Heart right ventricle (tissue), 16 donors: ENCODE results near the gene CDK6. TPM values are rescaled to one million over a fixed set of nuclear protein-coding genes. Genes with fewer than 3 reads are reported as not detected.

Experiments
- ATAC-seq, 8 donors: fragments of 200-7000 bp; cut with Tn5 transposase; one replicate each; pipeline ENCODE4 v1.9.1; 2020; ENCODE audit warnings: mild to moderate bottlenecking in 8 of 8, moderate library complexity in 8 of 8, moderate number of reproducible peaks in 1 of 8
- DNase-seq, 2 donors: peaks; one replicate each; pipeline ENCODE4 v3.0.0-alpha.2; 2020
- H3K27ac ChIP-seq, 10 donors: fragments of 200-600 bp; sonication (generic) in 2 of 10; one replicate each; pipeline versions ENCODE4 v1.5.0 to v1.8.0; 2020 to 2022; ENCODE audit warnings: mild to moderate bottlenecking in 3 of 10
- H3K27me3 ChIP-seq, 7 donors: fragments of 200-600 bp; one replicate each; pipeline ENCODE4 v1.8.0; 2021 to 2022; ENCODE audit warnings: mild to moderate bottlenecking in 2 of 7
- H3K36me3 ChIP-seq, 9 donors: fragments of 200-600 bp; sonication (generic) in 1 of 9; one replicate each; pipeline versions ENCODE4 v1.5.0 to v1.8.0; 2020 to 2022; ENCODE audit warnings: mild to moderate bottlenecking in 2 of 9
- H3K4me1 ChIP-seq, 9 donors: fragments of 200-600 bp; sonication (generic) in 1 of 9; one replicate each; pipeline versions ENCODE4 v1.5.0 to v1.8.0; 2020 to 2022; ENCODE audit warnings: mild to moderate bottlenecking in 4 of 9
- H3K4me3 ChIP-seq, 10 donors: fragments of 200-600 bp; sonication (generic) in 2 of 10; one replicate each; pipeline versions ENCODE4 v1.5.0 to v1.8.0; 2020 to 2022; ENCODE audit warnings: mild to moderate bottlenecking in 7 of 10, moderate library complexity in 2 of 10
- H3K9me3 ChIP-seq, 11 donors: fragments of 200-600 bp in 10 of 11; sonication (generic) in 2 of 11; one replicate each; pipeline versions ENCODE4 v1.5.0 to v1.8.0; 2013 to 2022; ENCODE audit warnings: mild to moderate bottlenecking in 2 of 11, control low read depth in 1 of 11, moderate library complexity in 1 of 11
- CTCF ChIP-seq, 9 donors: fragments of 200-600 bp; sonication (generic) in 2 of 9; IDR thresholded peaks; one replicate each; pipeline versions ENCODE4 v1.5.0 to v1.8.0; 2021 to 2022; ENCODE audit warnings: antibody characterized with exemption in 9 of 9, mild to moderate bottlenecking in 5 of 9, moderate library complexity in 1 of 9
- WGBS, 2 donors: extraction: QIAGEN DNeasy Blood & Tissue Kit; methylation state at CpG; one replicate each; pipeline ENCODE4 v1.1.7; 2013; ENCODE audit warnings: inconsistent platforms in 1 of 2; 5-methylcytosine and 5-hydroxymethylcytosine counted together
- intact Hi-C, 10 donors: fragments of 100-400 bp; cut with DNase I; formaldehyde crosslinking; loops; one replicate each; pipeline versions ENCODE4 v1.11.1 to v1.14.2; 2022
- polyA plus RNA-seq, 2 donors: library from polyadenylated mRNA; stranded (reverse); fragments of 200-250 nt; gene quantifications; one replicate each; pipeline ENCODE4 v1.2.3, GENCODE V29; 2013
- total RNA-seq, 10 donors: library from RNA; stranded (reverse); fragmentation: NEBNext Ultra II Directional in 3 of 10; extraction: Animal tissue kit (Norgen Biotek cat#: 25700) in 3 of 10; gene quantifications; one replicate each; pipeline versions ENCODE4 v1.2.1 to v1.2.4, GENCODE V29; 2021 to 2023
- donor health status: Arrhythmogenic right ventricular cardiomyopathy.
- donor health status: ischemic (EF 13 %, LVEDD 7.1; RV severe dilation, severe dysfunction).
- donor health status: healthy with polysubstance abuse.
- donor health status: DM: no; HTN: yes; CAD: no.
- donor health status: DM: no; HTN: no; CAD: no.
- donor health status: ischemic (EF 25% LVEDD 6.9; RV normal size, moderate dysfunction).
- donor health status: ischemic (EF 25% LVEDD 5.7; RV mildly dilated, moderate dysfunction).
- donor health status: healthy.
- donor health status: DM: yes; HTN: yes; CAD: no.
- donor health status: Ischemic cardiomyopathy.
- donor health status: ischemic (EF 35%, LVEDD 5.7; RV mildly dilated, moderate dysfunction).
- donor health status: nonischemic (EF 11% LVEDD 7.7; RV severe dilation, severe dysfunction).
- donor health status: DM: yes; HTN: yes; CAD: no.
- donor health status: PGD.
- donor health status: ischemic (EF 29% LVEDD 5.4; RV normal size, mild dysfunction).
- donor health status: nonischemic (EF 23%, LVEDD 6.1; RV moderate dilation, normal function).

CDK6 gene
- total and polyA plus RNA-seq, 12 donors, result 2.6 to 31.5 (median 16.4) TPM

GRCh38 chr7:92788559-92789183, 47.7 kb downstream of the CDK6 start:
- Histone ChIP-seq H3K9me3 (peaks cover 0 to 22% (median 4%) of the 10 kb centered on the region in 11 donors), H3K27me3 (no peaks in the 10 kb centered on the region), H3K4me3 (no peak overlapping the region), H3K4me1 (peaks cover 0 to 42% (median 29%) of the 10 kb centered on the region in 9 donors), H3K27ac (no peak overlapping the region), H3K36me3 (no peaks in the 10 kb centered on the region)
- 96 to 100% methylated on average over 1 of the region's 1 CpG for WGBS, 2 donors
- ATAC-seq, result no peak
- no peak for DNase-seq
- intact Hi-C loops, result loop anchor here in 1 of 10 donors (10.0 kb wide), 1 partner anchor 46 kb away; the partner anchor contains the start of gene CDK6
- TF ChIP-seq CTCF (IDR thresholded peaks at IDR 0.05), result no peak

- Histone ChIP-seq H3K4me3 (no peak overlapping the region), H3K27me3 (no peaks in the 10 kb centered on the region), H3K9me3 (peaks cover 0 to 22% (median 4%) of the 10 kb centered on the region in 11 donors), H3K36me3 (no peaks in the 10 kb centered on the region), H3K4me1 (peaks cover 0 to 50% (median 40%) of the 10 kb centered on the region in 9 donors), H3K27ac (peak overlapping the region in 2 of 10 donors; percentile 8 to 20)
- no peak for DNase-seq
- intact Hi-C loops, result loop anchor here in 1 of 10 donors (10.0 kb wide), 1 partner anchor 49 kb away; the partner anchor contains the start of gene CDK6
- peak in 5 of 8 donors; percentile 26 to 55 (median 47) for ATAC-seq
- WGBS, 2 donors, result 32 to 38% methylated on average over 3 of the region's 3 CpGs
- TF ChIP-seq CTCF (IDR thresholded peaks at IDR 0.05), result no peak
Measured at GRCh38 chr7:92785923-92786322, 50.5 kb downstream of the CDK6 start.

- Histone ChIP-seq H3K9me3 (peaks cover 0 to 22% (median 4%) of the 10 kb centered on the region in 11 donors), H3K4me3 (no peak overlapping the region), H3K27ac (no peak overlapping the region), H3K36me3 (no peaks in the 10 kb centered on the region), H3K4me1 (peaks cover 0 to 57% (median 41%) of the 10 kb centered on the region in 9 donors), H3K27me3 (no peaks in the 10 kb centered on the region)
- intact Hi-C loops, result loop anchor here in 4 of 10 donors (5.0 to 10.0 kb wide), 5 partner anchors 47 to 153 kb away; partner anchors contain the start of gene CDK6 (in 1 of the 4)
- WGBS, 2 donors, result 95 to 98% methylated on average over 5 of the region's 5 CpGs
- no peak for TF ChIP-seq CTCF (IDR thresholded peaks at IDR 0.05)
- ATAC-seq (no peak), DNase-seq (no peak)
Measured at GRCh38 chr7:92784935-92785334, 51.4 kb downstream of the CDK6 start.

GRCh38 chr7:92783260-92784201, 52.8 kb downstream of the CDK6 start:
- TF ChIP-seq CTCF (IDR thresholded peaks at IDR 0.05), result no peak
- DNase-seq (no peak), ATAC-seq (no peak)
- 86 to 91% methylated on average over 3 of the region's 3 CpGs for WGBS, 2 donors
- H3K4me1 ChIP-seq, result peaks cover 0 to 68% (median 49%) of the 10 kb centered on the region in 9 donors
- no peak overlapping the region for H3K4me3 ChIP-seq
- H3K27ac ChIP-seq, result no peak overlapping the region
- no peaks in the 10 kb centered on the region for H3K36me3 ChIP-seq
- peaks cover 0 to 11% (median under 1%) of the 10 kb centered on the region in 11 donors for H3K9me3 ChIP-seq
- intact Hi-C loops, result loop anchor here in 4 of 10 donors (5.0 to 10.0 kb wide), 5 partner anchors 49 to 151 kb away; partner anchors contain the start of gene CDK6 (in 1 of the 4)
- no peaks in the 10 kb centered on the region for H3K27me3 ChIP-seq
